GM12873 (cell line): ENCODE data around the gene ADGRB2.

Source experiments
- CTCF ChIP-seq: IDR thresholded peaks from 2 replicates; pipeline ENCODE4 v1.5.1; 2012; ENCODE audit warnings: low read depth, mild to moderate bottlenecking, moderate library complexity, low read length, control low read depth; ENCODE audit not compliant: insufficient read depth; ENCODE audit errors: missing control alignments

The ADGRB2 gene

GRCh38 chr1:31764312-31765040 is at the start of gene ADGRB2:
ADGRB2 (minus strand) TSS chr1:31764340; CDS start chr1:31757221, 7,119 bp downstream.
- TF ChIP-seq CTCF = no peak

GRCh38 chr1:31812158-31812829 is 48.2 kb upstream of the ADGRB2 start:
- TF ChIP-seq CTCF = no peak

- no peak for TF ChIP-seq CTCF
Observed at GRCh38 chr1:31811605-31812004, 47.5 kb upstream of the ADGRB2 start.

GRCh38 chr1:31809698-31810097 is 45.6 kb upstream of the ADGRB2 start:
- TF ChIP-seq CTCF = no peak

- no peak for TF ChIP-seq CTCF
Observed at GRCh38 chr1:31807273-31808048, 43.3 kb upstream of the ADGRB2 start.

GRCh38 chr1:31805318-31805717 is 41.2 kb upstream of the ADGRB2 start:
- TF ChIP-seq CTCF = no peak

- no peak for TF ChIP-seq CTCF
Observed at GRCh38 chr1:31804098-31804497, 40.0 kb upstream of the ADGRB2 start.
